ENCODE data around the gene WFDC10B.
A peak's percentile ranks its signal among the peaks of the same experiment; 100 is the strongest.
"Not testable (repeated sequence)": the region's sequence is repeated elsewhere in the genome, so short reads cannot be mapped to it uniquely, and the experiment has no call there.

WFDC10B gene

DNA sequence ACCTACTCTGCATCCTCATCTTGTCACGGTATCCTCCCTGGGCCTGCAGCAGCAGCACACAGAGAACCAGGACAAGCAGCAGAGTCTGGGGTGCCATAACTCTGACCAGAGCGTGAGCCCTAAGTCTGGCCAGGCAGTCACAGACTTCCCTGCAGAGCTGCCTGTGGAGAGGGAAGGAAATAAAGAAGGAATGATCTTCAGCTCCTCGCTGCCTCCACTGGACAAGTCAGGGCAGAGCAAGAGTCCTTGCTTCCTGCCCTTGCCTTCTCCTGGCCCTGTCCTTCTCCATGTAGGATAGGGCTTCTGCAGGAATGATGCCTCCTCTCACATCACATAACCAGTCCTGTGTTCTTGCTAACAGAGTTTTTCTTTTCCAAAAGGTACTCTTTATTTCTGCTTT lies 18.9 kb downstream of the WFDC10B start:
- Histone ChIP-seq H3K4me3 (replicated peaks; ENCODE audit: insufficient read depth, low read length) (no peak overlapping the region), H3K27me3 (ENCODE audit: insufficient read depth, poor library complexity, severe bottlenecking) (no peaks in the 10 kb centered on the region), H3K27ac (replicated peaks) (no peak overlapping the region)
- no peak for DNase-seq (ENCODE audit: low read depth in 1 of 2, low spot score in 1 of 2)
- TF ChIP-seq, protein P1, sequence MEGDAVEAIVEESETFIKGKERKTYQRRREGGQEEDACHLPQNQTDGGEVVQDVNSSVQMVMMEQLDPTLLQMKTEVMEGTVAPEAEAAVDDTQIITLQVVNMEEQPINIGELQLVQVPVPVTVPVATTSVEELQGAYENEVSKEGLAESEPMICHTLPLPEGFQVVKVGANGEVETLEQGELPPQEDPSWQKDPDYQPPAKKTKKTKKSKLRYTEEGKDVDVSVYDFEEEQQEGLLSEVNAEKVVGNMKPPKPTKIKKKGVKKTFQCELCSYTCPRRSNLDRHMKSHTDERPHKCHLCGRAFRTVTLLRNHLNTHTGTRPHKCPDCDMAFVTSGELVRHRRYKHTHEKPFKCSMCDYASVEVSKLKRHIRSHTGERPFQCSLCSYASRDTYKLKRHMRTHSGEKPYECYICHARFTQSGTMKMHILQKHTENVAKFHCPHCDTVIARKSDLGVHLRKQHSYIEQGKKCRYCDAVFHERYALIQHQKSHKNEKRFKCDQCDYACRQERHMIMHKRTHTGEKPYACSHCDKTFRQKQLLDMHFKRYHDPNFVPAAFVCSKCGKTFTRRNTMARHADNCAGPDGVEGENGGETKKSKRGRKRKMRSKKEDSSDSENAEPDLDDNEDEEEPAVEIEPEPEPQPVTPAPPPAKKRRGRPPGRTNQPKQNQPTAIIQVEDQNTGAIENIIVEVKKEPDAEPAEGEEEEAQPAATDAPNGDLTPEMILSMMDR (IDR thresholded peaks at IDR 0.05; ENCODE audit: insufficient read depth, low read length), result peak; percentile 2
- TF ChIP-seq POLR2AphosphoS5 (IDR thresholded peaks at IDR 0.05; ENCODE audit: low read depth), result no peak

DNA sequence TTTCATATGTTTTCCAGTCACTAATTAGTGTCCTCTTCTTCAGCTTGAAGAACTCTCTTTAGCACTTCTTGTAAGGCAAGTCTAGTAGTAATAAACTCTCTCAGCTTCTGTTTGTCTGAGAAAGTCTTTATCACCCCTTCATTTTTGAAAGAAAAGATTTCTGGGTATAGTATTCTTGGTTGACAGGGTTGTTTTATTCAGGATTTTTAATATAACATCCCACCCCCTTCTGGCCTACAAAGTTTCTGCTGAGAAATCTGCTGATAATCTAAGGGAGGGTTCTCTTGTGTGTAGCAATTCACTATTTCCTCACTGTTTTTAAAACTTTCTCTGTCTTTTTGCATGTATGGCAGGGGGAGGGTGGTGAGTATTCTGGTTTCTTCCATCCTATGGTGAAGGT lies 25.2 kb downstream of the WFDC10B start:
- DNase-seq (ENCODE audit: low read depth in 1 of 2, low spot score in 1 of 2), result no peak
- H3K27me3 ChIP-seq (ENCODE audit: insufficient read depth, poor library complexity, severe bottlenecking), result peaks cover 7% of the 10 kb centered on the region
- H3K27ac ChIP-seq (replicated peaks), result no peak overlapping the region
- TF ChIP-seq POLR2AphosphoS5 (IDR thresholded peaks at IDR 0.05; ENCODE audit: low read depth) (no peak), GABPA (IDR thresholded peaks at IDR 0.05; ENCODE audit: low read depth) (no peak), SPI1 (IDR thresholded peaks at IDR 0.05; ENCODE audit: borderline replicate concordance, low read depth) (no peak)
- TF ChIP-seq, protein P1 (IDR thresholded peaks at IDR 0.05; ENCODE audit: insufficient read depth, low read length), result no peak
- TF ChIP-seq, protein P2, sequence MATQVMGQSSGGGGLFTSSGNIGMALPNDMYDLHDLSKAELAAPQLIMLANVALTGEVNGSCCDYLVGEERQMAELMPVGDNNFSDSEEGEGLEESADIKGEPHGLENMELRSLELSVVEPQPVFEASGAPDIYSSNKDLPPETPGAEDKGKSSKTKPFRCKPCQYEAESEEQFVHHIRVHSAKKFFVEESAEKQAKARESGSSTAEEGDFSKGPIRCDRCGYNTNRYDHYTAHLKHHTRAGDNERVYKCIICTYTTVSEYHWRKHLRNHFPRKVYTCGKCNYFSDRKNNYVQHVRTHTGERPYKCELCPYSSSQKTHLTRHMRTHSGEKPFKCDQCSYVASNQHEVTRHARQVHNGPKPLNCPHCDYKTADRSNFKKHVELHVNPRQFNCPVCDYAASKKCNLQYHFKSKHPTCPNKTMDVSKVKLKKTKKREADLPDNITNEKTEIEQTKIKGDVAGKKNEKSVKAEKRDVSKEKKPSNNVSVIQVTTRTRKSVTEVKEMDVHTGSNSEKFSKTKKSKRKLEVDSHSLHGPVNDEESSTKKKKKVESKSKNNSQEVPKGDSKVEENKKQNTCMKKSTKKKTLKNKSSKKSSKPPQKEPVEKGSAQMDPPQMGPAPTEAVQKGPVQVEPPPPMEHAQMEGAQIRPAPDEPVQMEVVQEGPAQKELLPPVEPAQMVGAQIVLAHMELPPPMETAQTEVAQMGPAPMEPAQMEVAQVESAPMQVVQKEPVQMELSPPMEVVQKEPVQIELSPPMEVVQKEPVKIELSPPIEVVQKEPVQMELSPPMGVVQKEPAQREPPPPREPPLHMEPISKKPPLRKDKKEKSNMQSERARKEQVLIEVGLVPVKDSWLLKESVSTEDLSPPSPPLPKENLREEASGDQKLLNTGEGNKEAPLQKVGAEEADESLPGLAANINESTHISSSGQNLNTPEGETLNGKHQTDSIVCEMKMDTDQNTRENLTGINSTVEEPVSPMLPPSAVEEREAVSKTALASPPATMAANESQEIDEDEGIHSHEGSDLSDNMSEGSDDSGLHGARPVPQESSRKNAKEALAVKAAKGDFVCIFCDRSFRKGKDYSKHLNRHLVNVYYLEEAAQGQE (IDR thresholded peaks at IDR 0.05; ENCODE audit: insufficient replicate concordance, low read depth), result no peak
- no peak overlapping the region for H3K4me3 ChIP-seq (replicated peaks; ENCODE audit: insufficient read depth, low read length)

DNA sequence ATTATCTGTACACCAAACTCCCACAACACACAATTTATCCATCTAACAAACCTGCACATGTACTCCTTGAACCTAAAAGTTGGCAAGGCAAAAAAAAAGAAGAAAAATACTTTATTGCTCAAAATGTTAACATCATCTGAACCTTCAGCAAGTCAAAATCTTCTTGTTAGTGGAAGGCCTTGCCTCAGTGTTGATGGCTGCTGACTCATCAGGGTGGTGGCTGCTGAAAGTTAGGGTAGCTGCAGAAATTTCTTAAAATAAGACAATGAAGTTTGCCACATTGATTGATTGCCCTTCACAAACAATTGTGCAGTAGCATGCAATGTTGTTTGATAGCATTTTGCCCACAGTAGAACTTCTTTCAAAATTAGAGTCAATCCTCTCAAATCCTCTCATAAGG lies 32.1 kb downstream of the WFDC10B start:
- DNase-seq (ENCODE audit: low read depth in 1 of 2, low spot score in 1 of 2), result no peak
- no peak for TF ChIP-seq POLR2AphosphoS5 (IDR thresholded peaks at IDR 0.05; ENCODE audit: low read depth)
- H3K27me3 ChIP-seq (ENCODE audit: insufficient read depth, poor library complexity, severe bottlenecking), result peaks cover 20% of the 10 kb centered on the region
- H3K4me3 ChIP-seq (replicated peaks; ENCODE audit: insufficient read depth, low read length), result no peak overlapping the region
- no peak overlapping the region for H3K27ac ChIP-seq (replicated peaks)

DNA sequence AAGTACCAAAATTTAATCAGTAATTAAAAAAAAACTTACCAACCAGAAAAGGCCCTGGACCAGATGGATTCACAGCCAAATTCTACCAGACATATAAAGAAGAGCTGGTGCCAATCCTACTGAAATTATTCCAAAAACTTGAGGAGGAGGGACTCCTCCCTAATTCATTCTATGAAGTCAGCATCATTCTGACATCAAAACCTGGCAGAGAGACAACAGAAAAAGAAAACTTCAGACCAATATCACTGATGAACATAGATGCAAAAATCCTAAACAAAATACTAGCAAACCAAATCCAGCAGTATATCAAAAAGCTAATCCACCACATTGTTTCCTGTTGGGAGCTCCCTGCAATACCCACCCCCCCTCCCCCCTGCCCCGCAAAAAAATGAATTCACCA lies 34.7 kb downstream of the WFDC10B start, which contains the start of gene WFDC11:
Gene WFDC11, minus strand, starts transcription at position 101 of the 400 bp plus-strand sequence. CDS start 19,639 bp downstream, outside the sequence.
- Histone ChIP-seq H3K27me3 (ENCODE audit: insufficient read depth, poor library complexity, severe bottlenecking) (peaks cover 15% of the 10 kb centered on the region), H3K4me3 (replicated peaks; ENCODE audit: insufficient read depth, low read length) (no peak within 1 kb of the TSS), H3K27ac (replicated peaks) (no peak within 1 kb of the TSS)
- TF ChIP-seq, protein P2 (IDR thresholded peaks at IDR 0.05; ENCODE audit: insufficient replicate concordance, low read depth), result no peak
- TF ChIP-seq, protein P1 (IDR thresholded peaks at IDR 0.05; ENCODE audit: insufficient read depth, low read length), result no peak
- TF ChIP-seq SPI1 (IDR thresholded peaks at IDR 0.05; ENCODE audit: borderline replicate concordance, low read depth) (no peak), POLR2AphosphoS5 (IDR thresholded peaks at IDR 0.05; ENCODE audit: low read depth) (no peak), GABPA (IDR thresholded peaks at IDR 0.05; ENCODE audit: low read depth) (no peak)
- DNase-seq (ENCODE audit: low read depth in 1 of 2, low spot score in 1 of 2), result no peak

DNA sequence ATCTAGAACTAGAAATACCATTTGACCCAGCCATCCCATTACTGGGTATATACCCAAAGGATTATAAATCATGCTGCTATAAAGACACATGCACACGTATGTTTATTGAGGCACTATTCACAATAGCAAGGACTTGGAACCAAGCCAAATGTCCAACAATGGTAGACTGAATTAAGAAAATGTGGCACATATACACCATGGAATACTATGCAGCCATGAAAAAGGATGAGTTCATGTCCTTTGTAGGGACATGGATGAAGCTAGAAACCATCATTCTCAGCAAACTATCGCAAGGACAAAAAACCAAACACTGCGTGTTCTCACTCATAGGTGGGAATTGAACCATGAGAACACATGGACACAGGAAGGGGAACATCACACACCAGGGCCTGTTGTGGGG lies 47.8 kb downstream of the WFDC10B start:
- not testable (repeated sequence) for DNase-seq (ENCODE audit: low read depth in 1 of 2, low spot score in 1 of 2); H3K27me3 ChIP-seq (ENCODE audit: insufficient read depth, poor library complexity, severe bottlenecking); H3K4me3 ChIP-seq (replicated peaks; ENCODE audit: insufficient read depth, low read length); H3K27ac ChIP-seq (replicated peaks)

DNA sequence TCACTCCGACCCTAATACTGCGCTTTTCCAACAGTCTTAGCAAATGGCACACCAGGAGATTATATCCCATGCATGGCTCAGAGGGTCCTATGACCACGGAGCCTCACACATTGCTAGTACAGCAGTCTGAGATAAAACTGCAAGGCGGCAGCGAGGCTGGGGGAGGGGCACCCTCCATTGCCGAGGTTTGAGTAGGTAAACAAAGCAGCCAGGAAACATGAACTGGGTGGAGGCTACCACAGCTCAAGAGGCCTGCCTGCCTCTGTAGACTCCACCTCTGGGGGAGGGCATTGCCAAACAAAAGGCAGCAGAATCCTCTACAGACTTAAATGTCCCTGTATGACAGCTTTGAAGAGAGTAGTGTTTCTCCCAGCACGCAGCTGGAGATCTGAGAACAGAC lies 53.1 kb downstream of the WFDC10B start:
- not testable (repeated sequence) for H3K27ac ChIP-seq (replicated peaks); DNase-seq (ENCODE audit: low read depth in 1 of 2, low spot score in 1 of 2); H3K4me3 ChIP-seq (replicated peaks; ENCODE audit: insufficient read depth, low read length); H3K27me3 ChIP-seq (ENCODE audit: insufficient read depth, poor library complexity, severe bottlenecking)

Measured in HL-60 (cell line).